22Rv1 (cell line): ENCODE results near the gene ZNF792.

Source experiments
- H3K27ac ChIP-seq: fragments of 450-650 bp; 2 replicates; pipeline ENCODE4 v1.5.1; 2017
- CTCF ChIP-seq: fragments of 450-650 bp; IDR thresholded peaks from 2 replicates; pipeline ENCODE4 v1.5.1; 2017; ENCODE audit warnings: mild to moderate bottlenecking
- ZFX ChIP-seq: fragments of 450-650 bp; IDR thresholded peaks from 2 replicates; pipeline ENCODE4 v1.6.1; 2017; ENCODE audit warnings: antibody characterized with exemption, borderline replicate concordance

Gene ZNF792

GRCh38 chr19:34985249-34986022 lies 21.4 kb upstream of the ZNF792 start:
- TF ChIP-seq ZFX (no peak), CTCF (no peak)
- H3K27ac ChIP-seq: no peak overlapping the region

- no peak overlapping the region for H3K27ac ChIP-seq
- TF ChIP-seq ZFX (no peak), CTCF (no peak)
These were observed 20.3 kb upstream of the ZNF792 start for GRCh38 chr19:34984287-34984686.

- no peak for TF ChIP-seq ZFX
- H3K27ac ChIP-seq: no peak overlapping the region
These were observed 19.8 kb upstream of the ZNF792 start for GRCh38 chr19:34983786-34984185.

- no peak overlapping the region for H3K27ac ChIP-seq
- TF ChIP-seq CTCF (no peak), ZFX (no peak)
These were observed 18.2 kb upstream of the ZNF792 start for GRCh38 chr19:34982275-34982674.

GRCh38 chr19:34979819-34980640 lies 16.0 kb upstream of the ZNF792 start:
- H3K27ac ChIP-seq: no peak overlapping the region
- no peak for TF ChIP-seq ZFX
- TF ChIP-seq CTCF: no peak

- H3K27ac ChIP-seq: no peak overlapping the region
- no peak for TF ChIP-seq ZFX
- no peak for TF ChIP-seq CTCF
These were observed 12.6 kb upstream of the ZNF792 start for GRCh38 chr19:34976611-34977010.

GRCh38 chr19:34975056-34975455 lies 11.0 kb upstream of the ZNF792 start:
- H3K27ac ChIP-seq: no peak overlapping the region
- no peak for TF ChIP-seq CTCF
- no peak for TF ChIP-seq ZFX
